IMR-90 (cell line): ENCODE results near the gene NLRP1. TPM values are rescaled to one million over a fixed set of nuclear protein-coding genes. Genes with fewer than 3 reads are reported as not detected.

Source experiments
- ATAC-seq: fragments of 200-7000 bp; cut with Tn5 transposase; 2 replicates; pipeline ENCODE4 v1.9.1; 2020; ENCODE audit warnings: low read depth, mild to moderate bottlenecking, moderate library complexity
- BruUV-seq: library from RNA; stranded (reverse); fragments of 400-500 nt; replicated peaks from 2 replicates; lab custom pipeline; 2021; lab: Mats Ljungman, UMichigan
- CTCF ChIA-PET: fragments of 300-600 bp; formaldehyde crosslinking; extraction: SDS; loops from one replicate; lab custom pipeline; 2021; ENCODE audit warnings: antibody characterized with exemption; lab: Yijun Ruan, JAX
- POLR2A ChIA-PET: fragments of 300-600 bp; sonication (Branson Sonifier 250); formaldehyde crosslinking; loops from one replicate; lab custom pipeline; 2022; ENCODE audit warnings: antibody characterized with exemption; ENCODE audit not compliant: unreplicated experiment; lab: Charles Lee
- DNase-seq: peaks from one replicate; pipeline ENCODE4 v3.0.0; 2013
- H2AFZ ChIP-seq: replicated peaks from 2 replicates; pipeline ENCODE3; 2013; ENCODE audit warnings: low read length, mild to moderate bottlenecking; ENCODE audit not compliant: poor library complexity
- H2AK5ac ChIP-seq: 2 replicates; pipeline ENCODE4 v1.6.1; 2013; ENCODE audit warnings: low read depth, low read length, inconsistent platforms
- H2AK9ac ChIP-seq: replicated peaks from 2 replicates; pipeline ENCODE3; 2013; ENCODE audit warnings: mild to moderate bottlenecking, low read depth, low read length, moderate library complexity; ENCODE audit not compliant: poor library complexity
- H2BK120ac ChIP-seq: 2 replicates; pipeline ENCODE4 v1.6.1; 2013; ENCODE audit warnings: low read depth, low read length, inconsistent platforms
- H2BK15ac ChIP-seq: 3 replicates; pipeline ENCODE4 v1.6.1; 2013; ENCODE audit warnings: low read depth, low read length, inconsistent platforms
- H2BK20ac ChIP-seq: 2 replicates; pipeline ENCODE4 v1.6.1; 2013; ENCODE audit warnings: low read depth, mild to moderate bottlenecking, inconsistent platforms, low read length, moderate library complexity
- H2BK5ac ChIP-seq: 2 replicates; pipeline ENCODE4 v1.6.1; 2013; ENCODE audit warnings: mild to moderate bottlenecking, low read depth, low read length, inconsistent platforms; ENCODE audit not compliant: poor library complexity, severe bottlenecking
- H3K14ac ChIP-seq: replicated peaks from 2 replicates; pipeline ENCODE4 v1.6.1; 2013; ENCODE audit warnings: low read depth, low read length, inconsistent platforms
- H3K18ac ChIP-seq: 2 replicates; pipeline ENCODE4 v1.6.1; 2013; ENCODE audit warnings: low read depth, low read length, control low read depth
- H3K23ac ChIP-seq: 2 replicates; pipeline ENCODE4 v1.6.1; 2013; ENCODE audit warnings: low read depth, low read length, inconsistent platforms
- H3K27ac ChIP-seq: 2 replicates; pipeline ENCODE4 v1.5.1; 2013; ENCODE audit warnings: mild to moderate bottlenecking, control low read depth, low read length; ENCODE audit not compliant: insufficient read depth
- H3K27me3 ChIP-seq: 2 replicates; pipeline ENCODE4 v1.6.1; 2013; ENCODE audit warnings: low read length; ENCODE audit not compliant: control insufficient read depth, insufficient read depth
- H3K36me3 ChIP-seq: 2 replicates; pipeline ENCODE4 v1.6.1; 2013; ENCODE audit warnings: low read length, mixed read lengths; ENCODE audit not compliant: control insufficient read depth, insufficient read depth
- H3K4ac ChIP-seq: 2 replicates; pipeline ENCODE4 v1.6.1; 2013; ENCODE audit warnings: low read depth, low read length, inconsistent platforms
- H3K4me1 ChIP-seq: 2 replicates; pipeline ENCODE4 v1.6.1; 2013; ENCODE audit warnings: low read length, mixed read lengths; ENCODE audit not compliant: control insufficient read depth, insufficient read depth
- H3K4me2 ChIP-seq: 2 replicates; pipeline ENCODE4 v1.6.1; 2013; ENCODE audit warnings: low read depth, mild to moderate bottlenecking, control low read depth, low read length, moderate library complexity
- H3K4me3 ChIP-seq: 2 replicates; pipeline ENCODE4 v1.5.1; 2013; ENCODE audit warnings: low read depth, mild to moderate bottlenecking, control low read depth, low read length, moderate library complexity; ENCODE audit not compliant: insufficient read depth
- H3K56ac ChIP-seq: 2 replicates; pipeline ENCODE4 v1.6.1; 2013; ENCODE audit warnings: low read length, inconsistent platforms; ENCODE audit not compliant: insufficient read depth; ENCODE audit errors: extremely low read depth
- H3K79me1 ChIP-seq, 2 experiments: 2 replicates each; pipeline ENCODE4 v1.6.1; 2013; ENCODE audit warnings: low read length in 2 of 2, inconsistent platforms in 1 of 2, low read depth in 1 of 2
- H3K9ac ChIP-seq: 2 replicates; pipeline ENCODE4 v1.6.1; 2013; ENCODE audit warnings: low read depth, low read length, control low read depth
- H3K9me1 ChIP-seq: 2 replicates; pipeline ENCODE4 v1.6.1; 2013; ENCODE audit warnings: low read length, inconsistent platforms; ENCODE audit not compliant: insufficient read depth
- H3K9me3 ChIP-seq: 2 replicates; pipeline ENCODE4 v1.6.1; 2013; ENCODE audit warnings: low read length; ENCODE audit not compliant: control insufficient read depth, insufficient read depth
- H4K20me1 ChIP-seq: 2 replicates; pipeline ENCODE4 v1.6.1; 2013; ENCODE audit warnings: low read length, inconsistent platforms; ENCODE audit not compliant: insufficient read depth
- H4K5ac ChIP-seq: 2 replicates; pipeline ENCODE4 v1.6.1; 2013; ENCODE audit warnings: mild to moderate bottlenecking, low read depth, low read length, control low read depth
- H4K8ac ChIP-seq, 2 experiments: 2 replicates each; pipeline ENCODE4 v1.6.1; 2013; ENCODE audit warnings: low read depth in 2 of 2, low read length in 2 of 2, control low read depth in 1 of 2, inconsistent platforms in 1 of 2
- H4K91ac ChIP-seq: 2 replicates; pipeline ENCODE4 v1.6.1; 2013; ENCODE audit warnings: low read depth, low read length, inconsistent platforms; ENCODE audit not compliant: insufficient read depth
- CEBPB ChIP-seq: IDR thresholded peaks from 2 replicates; pipeline ENCODE4 v1.6.1; 2012; ENCODE audit warnings: low read depth, low read length, improper control_type of control experiment
- MAZ ChIP-seq: IDR thresholded peaks from 2 replicates; pipeline ENCODE4 v1.6.1; 2012; ENCODE audit warnings: low read depth, mild to moderate bottlenecking, low read length, improper control_type of control experiment, moderate library complexity, borderline replicate concordance
- RAD21 ChIP-seq: IDR thresholded peaks from 2 replicates; pipeline ENCODE4 v1.6.1; 2012; ENCODE audit warnings: low read length, improper control_type of control experiment
- RCOR1 ChIP-seq: IDR thresholded peaks from 2 replicates; pipeline ENCODE4 v1.6.1; 2012; ENCODE audit warnings: mild to moderate bottlenecking, low read length, improper control_type of control experiment; ENCODE audit not compliant: insufficient replicate concordance
- RFX5 ChIP-seq: IDR thresholded peaks from 2 replicates; pipeline ENCODE4 v1.8.0; 2012; ENCODE audit warnings: low read depth, mild to moderate bottlenecking, low read length, moderate library complexity
- WGBS, 2 experiments: methylation state at CpG; one replicate each; pipeline versions ENCODE4 v1.1.5 to v1.1.7; 2013; ENCODE audit warnings: missing lambda C conversion rate in 2 of 2; ENCODE audit not compliant: insufficient read length in 1 of 2; ENCODE audit errors: extremely low coverage in 2 of 2; 5-methylcytosine and 5-hydroxymethylcytosine counted together
- dilution Hi-C: fragments of 300-500 bp; cut with HindIII; formaldehyde crosslinking; loops from one replicate; pipeline ENCODE4 v1.14.3; 2018; ENCODE audit warnings: low sequenced_read_pairs; ENCODE audit not compliant: unreplicated experiment
- in situ Hi-C: fragments of 300-500 bp; cut with MboI; formaldehyde crosslinking; loops from 3 replicates; pipeline ENCODE4 v1.14.3; 2019; ENCODE audit warnings: low sequenced_read_pairs, inconsistent platforms, mixed read lengths
- intact Hi-C: fragments of 100-400 bp; cut with micrococcal nuclease; formaldehyde crosslinking; loops from 2 replicates; pipeline ENCODE4 v1.10.0; 2022
- polyA plus RNA-seq, 3 experiments: library from polyadenylated mRNA; depleted of rRNA; stranded (reverse); fragments of >200 nt; gene quantifications; 2 replicates each; pipeline ENCODE4 v1.2.3, GENCODE V29; 2012; ENCODE audit warnings: low replicate concordance in 1 of 3
- total RNA-seq: library from RNA; depleted of rRNA; stranded (reverse); fragments of >200 nt; gene quantifications from 2 replicates; pipeline ENCODE4 v1.2.3, GENCODE V29; 2012

Gene NLRP1
- total and polyA plus RNA-seq, 2 of the 4 experiments (the other 2 are of a cell fraction), result 134 to 340 TPM

DNA sequence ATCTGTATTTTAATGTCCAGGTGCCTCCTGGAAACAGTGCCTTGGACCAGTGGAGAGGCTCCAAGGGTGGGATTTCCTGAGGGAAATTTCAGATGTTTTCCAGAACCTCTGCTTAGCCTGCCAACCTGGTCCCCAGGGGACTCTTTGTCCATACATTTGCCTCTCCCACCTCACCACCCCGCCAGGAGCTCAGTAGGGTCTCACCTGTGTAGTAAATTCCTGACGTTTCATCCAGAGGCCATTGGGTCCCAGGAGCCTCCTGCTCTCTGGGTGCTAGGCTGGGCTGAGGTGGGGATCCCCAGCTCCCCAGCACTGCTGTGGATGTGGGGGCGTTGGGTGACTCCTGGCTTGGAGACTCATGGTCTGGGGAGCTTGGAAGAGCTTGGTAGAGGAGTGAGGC is 2.7 kb downstream of the NLRP1 start:
- TF ChIP-seq RCOR1 (no peak), MAZ (no peak), CEBPB (no peak), RFX5 (no peak), RAD21 (no peak)
- Histone ChIP-seq H4K91ac (no peak overlapping the region), H2AFZ (no peak overlapping the region), H3K9ac (no peak overlapping the region), H3K18ac (no peak overlapping the region), H3K9me1 (peaks cover 16% of the 10 kb centered on the region), H3K9me3 (no peaks in the 10 kb centered on the region), H2AK9ac (peak overlapping the region; percentile 13), H3K4me2 (no peak overlapping the region), H3K27me3 (no peaks in the 10 kb centered on the region), H3K27ac (no peak overlapping the region), H3K4me3 (no peak overlapping the region), H3K4me1 (peaks cover 20% of the 10 kb centered on the region), H3K4ac (no peak overlapping the region), H3K23ac (no peak overlapping the region), H2BK5ac (no peak overlapping the region), H2BK120ac (no peak overlapping the region), H4K8ac (no peak overlapping the region), H3K36me3 (peaks cover 9% of the 10 kb centered on the region), H3K56ac (no peak overlapping the region), H3K79me1 (peaks cover 25% of the 10 kb centered on the region in 2 experiments), H2BK20ac (no peak overlapping the region), H2BK15ac (no peak overlapping the region), H2AK5ac (no peak overlapping the region), H3K14ac (no peak overlapping the region), H4K5ac (no peak overlapping the region), H4K20me1 (no peaks in the 10 kb centered on the region)
- DNase-seq (no peak), ATAC-seq (no peak)
- no TSS peak for BruUV-seq
- CTCF ChIA-PET, result no interaction called here
- intact Hi-C loops, result loop anchor here (10.0 kb wide), 2 partner anchors 1073 to 1263 kb away; partner anchors contain the start of genes C17orf100 and MED31
- dilution Hi-C loops, result no loop called here
- in situ Hi-C loops, result no loop called here
- WGBS, 2 experiments, result no CpG with 5 or more reads among the region's 3 CpGs
- POLR2A ChIA-PET, result no interaction called here
